GM21367 (cell line): ENCODE data around the gene HIGD1B.

Experiments used
- ATAC-seq: cut with Tn5 transposase; IDR thresholded peaks from one replicate; pipeline ENCODE4 v1.9.1; 2021; ENCODE audit not compliant: unreplicated experiment

Gene HIGD1B

GRCh38 chr17:44832805-44833204 lies 14.9 kb upstream of the HIGD1B start:
- ATAC-seq, result no peak

GRCh38 chr17:44837196-44837595 lies 10.5 kb upstream of the HIGD1B start:
- no peak for ATAC-seq

DNA sequence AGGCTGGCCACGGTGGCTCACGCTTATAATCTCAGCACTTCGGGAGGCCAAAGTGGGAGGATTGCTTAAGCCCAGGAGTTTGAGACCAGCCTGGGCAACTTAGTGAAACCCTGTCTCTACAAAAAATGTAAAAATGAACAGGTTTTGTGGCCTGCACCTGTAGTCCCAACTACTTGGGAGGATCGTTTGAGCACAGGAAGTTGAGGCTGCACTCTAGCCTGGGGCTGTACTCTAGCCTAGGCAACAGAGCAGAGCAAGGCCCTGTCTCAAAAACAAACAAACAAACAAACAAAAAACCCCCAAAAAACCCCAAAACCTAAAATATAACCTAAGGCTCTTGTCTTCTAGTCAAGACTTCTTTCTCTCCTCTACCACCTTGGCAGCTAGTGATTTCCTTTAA lies 7.4 kb upstream of the HIGD1B start:
- no peak for ATAC-seq

GRCh38 chr17:44840936-44841335 lies 6.7 kb upstream of the HIGD1B start:
- no peak for ATAC-seq

GRCh38 chr17:44842748-44843147 lies 4.9 kb upstream of the HIGD1B start:
- no peak for ATAC-seq

DNA sequence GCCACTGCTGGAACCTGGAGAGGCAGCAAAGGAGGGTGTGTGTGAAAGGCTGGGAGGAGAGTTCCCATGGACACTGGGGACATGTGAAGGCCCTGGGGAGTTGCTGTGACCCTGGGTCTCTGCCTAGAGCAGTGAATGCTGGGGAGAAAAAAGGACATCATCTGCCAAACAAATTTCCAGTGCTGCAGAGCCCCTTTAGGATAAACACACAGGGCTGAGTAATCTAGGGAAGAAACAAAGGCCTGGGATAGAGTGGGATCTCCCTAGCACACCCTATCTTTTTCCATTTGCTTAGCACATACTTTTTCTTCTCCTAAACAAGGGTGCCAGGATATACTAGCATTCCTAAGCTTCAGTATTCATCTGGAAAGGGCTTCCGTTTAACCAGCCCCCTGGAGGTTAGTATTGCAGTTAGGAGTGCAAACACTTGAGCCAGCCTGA lies 3.3 kb upstream of the HIGD1B start:
- no peak for ATAC-seq

DNA sequence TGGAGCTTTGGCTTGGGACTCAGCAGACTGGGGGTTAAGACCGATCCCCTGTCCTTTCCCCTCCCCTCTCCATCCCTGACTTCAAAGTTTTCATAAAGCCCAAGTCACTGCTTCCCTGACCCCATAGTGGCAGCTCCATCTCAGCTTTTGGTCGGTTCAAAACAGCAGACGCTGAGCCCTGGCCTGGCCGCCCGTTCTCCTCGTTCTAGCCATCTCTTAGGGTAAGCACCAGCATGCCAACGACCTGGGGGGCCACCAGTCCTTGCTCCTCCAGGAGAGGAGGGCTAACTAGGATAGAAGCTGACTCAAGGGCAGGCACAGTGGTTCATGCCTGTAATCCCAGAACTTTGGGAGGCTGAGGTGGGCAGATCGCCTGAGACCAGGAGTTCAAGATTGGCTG lies 1.5 kb upstream of the HIGD1B start:
- ATAC-seq, result no peak

DNA sequence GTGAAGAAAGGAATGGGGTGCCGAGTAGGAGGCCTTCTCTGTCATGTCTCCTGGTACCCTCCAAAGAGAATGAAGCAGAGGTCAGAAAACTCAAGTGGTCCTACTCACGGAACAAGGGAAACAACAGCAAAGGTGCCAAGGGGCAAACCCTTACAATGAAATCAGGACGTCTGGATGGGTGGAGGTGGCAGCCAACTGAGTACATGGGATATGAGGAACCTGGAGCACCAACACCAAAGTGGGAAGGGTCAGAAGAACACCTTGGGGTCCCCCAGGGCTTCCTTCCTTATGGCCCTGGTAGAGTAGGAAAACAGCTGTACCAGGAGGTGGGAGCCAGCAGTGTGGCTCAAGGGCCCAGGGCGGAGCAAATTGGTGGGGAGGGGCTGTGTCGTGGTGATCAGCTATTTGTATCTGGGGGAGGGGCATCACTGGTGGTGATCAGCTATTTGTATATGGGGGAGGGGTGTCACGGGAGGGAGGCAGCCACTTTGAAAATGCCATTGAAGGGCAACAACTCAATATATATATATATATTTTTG lies 643 bp downstream of the HIGD1B start:
- ATAC-seq, result no peak

- ATAC-seq, result no peak
Measured at GRCh38 chr17:44848961-44849489, 1.3 kb downstream of the HIGD1B start.

DNA sequence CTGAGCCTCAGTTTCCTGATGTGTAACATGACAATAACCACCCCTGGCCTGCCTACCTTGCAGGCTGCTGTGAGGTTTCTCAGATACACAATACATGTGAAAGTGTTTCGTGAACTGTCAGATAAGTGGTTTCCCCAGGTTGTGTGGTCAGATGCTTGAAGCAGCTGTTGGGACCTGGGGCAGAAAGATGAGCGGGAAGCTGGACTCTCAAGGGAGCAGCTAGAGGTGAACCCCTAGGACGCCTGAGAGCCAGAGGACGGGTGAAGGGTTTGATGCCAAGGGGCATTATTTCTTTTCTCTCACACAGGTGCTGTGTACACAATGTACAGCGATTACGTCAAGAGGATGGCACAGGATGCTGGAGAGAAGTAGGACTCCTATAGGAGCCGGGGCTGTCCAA lies 2.3 kb downstream of the HIGD1B start:
- ATAC-seq, result no peak

DNA sequence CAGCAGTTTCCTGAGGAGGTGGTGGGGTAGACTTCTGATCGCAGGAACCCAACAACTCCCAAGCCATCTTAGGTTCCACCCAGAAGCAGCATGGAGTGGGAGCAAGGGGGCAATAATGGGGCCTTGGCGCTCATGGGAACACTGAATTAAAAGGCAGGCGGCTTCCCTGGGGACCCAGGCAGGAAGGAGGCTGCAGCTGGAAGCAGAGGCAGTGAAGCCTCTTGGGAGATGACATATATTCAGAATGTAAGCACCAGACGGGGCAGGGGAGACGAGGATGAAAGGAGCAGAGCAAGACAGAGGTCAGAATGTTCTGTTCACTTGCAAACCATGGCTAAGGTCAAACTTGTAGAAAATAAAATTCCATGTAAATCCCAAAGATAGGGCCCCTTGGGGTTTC lies 2.9 kb downstream of the HIGD1B start:
- no peak for ATAC-seq

- ATAC-seq, result no peak
Measured at GRCh38 chr17:44854192-44854591, 6.5 kb downstream of the HIGD1B start.

DNA sequence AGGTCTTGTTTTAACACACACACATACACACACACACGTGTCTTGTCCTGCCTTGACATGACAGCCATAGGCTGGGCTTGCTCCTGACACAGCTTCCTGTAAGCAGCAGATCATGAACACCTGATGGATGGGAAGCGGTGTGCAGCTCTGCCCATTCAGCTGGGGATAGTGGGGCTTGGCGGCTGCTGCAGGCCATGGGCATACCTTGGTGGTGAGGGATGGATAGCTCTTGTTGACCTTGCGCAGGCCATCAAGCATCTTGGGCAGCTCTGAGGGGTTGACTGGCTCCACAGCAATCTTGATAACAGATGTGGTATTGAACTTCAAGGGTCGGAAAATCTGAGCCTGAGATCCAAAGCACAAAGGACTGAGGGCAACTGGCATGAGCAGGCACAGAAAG lies 12.0 kb downstream of the HIGD1B start:
- no peak for ATAC-seq

DNA sequence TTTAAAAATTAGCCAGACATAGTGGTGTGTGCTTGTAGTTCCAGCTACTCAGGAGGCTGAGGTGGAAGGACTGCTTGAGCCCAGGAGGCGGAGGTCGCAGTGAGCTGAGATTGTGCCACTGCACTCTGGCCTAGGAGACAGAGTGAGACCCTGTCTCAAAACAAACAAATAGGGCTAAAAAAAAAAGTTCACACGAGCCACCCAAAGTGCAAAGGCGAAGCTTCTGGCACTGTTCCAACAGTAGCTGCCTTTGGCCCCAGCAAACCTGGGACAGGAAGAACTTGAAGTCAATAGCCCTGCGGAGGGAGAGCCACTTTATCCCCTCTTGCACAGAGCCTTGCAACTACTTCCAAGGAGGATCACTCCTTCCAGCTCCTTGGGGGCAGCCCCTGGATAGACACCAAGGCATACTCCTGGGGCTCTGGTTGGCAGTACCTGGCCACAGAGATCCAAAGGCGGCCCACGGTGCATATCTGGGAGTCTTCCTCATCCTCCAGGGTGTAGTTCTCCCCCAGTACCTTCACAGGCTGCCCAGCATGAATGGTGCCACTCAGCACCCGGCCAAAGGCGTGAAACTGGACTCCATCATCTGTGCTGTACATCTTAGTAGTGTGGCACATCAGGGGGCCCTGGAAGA lies 14.7 kb downstream of the HIGD1B start:
- no peak for ATAC-seq

DNA sequence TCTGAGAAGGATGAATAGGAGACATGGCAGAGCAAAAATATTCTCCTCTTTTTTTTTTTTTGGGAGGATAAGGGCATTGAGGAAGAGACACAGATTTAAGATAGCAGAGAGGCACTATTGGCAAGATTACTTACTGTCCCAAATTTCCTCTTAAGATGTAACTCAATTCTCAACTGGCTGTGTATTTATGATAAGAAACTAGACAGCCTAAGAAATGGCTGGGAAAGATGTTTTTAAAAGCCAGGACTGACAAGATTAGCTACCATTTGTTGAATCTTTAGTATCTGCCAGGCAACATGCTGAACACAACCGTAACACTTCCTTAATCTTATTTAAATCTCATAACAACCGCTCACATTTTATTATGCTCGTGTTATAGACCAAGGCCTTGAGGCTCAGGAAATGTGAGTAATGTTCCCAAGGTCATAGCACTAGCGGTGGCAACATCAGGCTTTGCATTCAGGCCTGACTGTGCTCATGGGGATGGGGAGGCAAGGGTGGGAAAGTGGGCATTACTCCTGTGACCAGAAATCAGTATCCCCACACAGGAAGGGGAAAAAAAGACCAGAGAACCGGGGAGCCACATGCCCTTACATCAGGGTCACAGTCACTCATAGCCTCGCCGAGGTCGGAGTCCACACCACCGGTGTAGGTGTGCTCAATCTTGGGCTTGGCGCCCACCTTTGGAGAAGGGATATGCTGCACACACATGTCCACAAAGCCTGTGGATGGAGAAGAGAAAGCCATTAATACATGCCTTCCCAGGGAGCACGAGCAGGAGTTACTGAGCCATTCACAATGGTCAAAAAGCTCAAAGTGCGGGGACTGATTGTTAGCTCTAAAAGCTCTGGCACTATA lies 15.6 kb downstream of the HIGD1B start:
- no peak for ATAC-seq

DNA sequence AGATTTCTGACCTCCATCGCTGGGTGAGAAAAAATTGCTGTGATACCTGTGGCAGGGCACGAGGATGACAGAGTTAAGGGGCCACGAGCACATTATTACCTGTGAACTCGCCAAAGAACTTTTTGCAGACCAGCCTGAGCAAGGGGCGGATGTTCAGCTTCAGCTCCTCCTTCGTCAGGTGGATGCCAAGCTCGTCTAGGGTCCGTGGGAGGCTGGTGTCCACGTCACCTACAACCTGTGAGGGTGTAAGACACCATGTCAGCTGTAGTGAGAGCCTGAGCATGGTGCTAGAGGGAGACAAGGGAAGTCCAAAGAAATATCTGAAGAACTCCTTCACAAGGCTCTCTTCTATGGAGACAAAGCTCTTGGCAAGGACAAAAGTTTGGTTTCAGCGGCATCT lies 17.1 kb downstream of the HIGD1B start:
- ATAC-seq, result no peak

DNA sequence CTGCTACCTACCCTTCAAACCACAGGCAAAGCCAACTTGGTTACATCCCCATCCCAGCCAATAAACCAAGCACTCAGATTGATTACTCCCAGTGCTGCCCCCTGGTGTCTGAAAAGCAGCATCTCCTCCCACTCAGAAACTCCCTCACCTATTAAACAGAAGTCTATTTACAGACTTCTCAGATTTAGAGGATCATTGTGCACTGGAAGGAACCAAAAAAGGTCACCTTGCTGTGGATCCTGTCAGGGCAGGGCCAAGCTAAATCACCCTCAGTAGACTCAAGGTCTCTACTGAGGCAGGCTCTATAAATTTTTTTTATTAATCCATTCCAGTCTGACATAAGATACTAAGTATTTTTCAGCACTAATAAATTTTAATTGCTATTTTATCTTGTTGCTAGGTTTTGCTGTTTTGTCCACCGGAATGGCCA lies 17.6 kb downstream of the HIGD1B start:
- no peak for ATAC-seq

GRCh38 chr17:44865931-44866330 lies 18.2 kb downstream of the HIGD1B start:
- ATAC-seq, result no peak

DNA sequence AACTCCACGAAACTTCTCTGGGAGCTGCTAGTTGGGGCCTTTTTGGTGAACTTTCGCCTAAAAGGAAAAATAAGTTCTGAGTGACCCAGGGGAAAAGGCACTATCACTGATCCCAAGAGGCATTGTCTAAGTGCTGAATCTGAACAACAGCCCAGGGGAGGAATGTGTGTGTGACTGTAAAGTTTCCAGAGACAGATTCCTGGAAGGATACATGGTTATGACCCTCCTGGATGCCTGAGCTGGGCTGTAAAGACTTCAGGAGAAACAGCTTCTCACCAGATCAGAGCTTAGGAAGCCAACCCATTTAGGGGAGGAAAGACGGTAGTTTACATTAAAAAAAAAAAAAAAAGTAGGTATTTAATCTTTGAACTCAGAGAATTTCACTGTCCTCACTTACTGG lies 20.2 kb downstream of the HIGD1B start:
- ATAC-seq, result no peak

DNA sequence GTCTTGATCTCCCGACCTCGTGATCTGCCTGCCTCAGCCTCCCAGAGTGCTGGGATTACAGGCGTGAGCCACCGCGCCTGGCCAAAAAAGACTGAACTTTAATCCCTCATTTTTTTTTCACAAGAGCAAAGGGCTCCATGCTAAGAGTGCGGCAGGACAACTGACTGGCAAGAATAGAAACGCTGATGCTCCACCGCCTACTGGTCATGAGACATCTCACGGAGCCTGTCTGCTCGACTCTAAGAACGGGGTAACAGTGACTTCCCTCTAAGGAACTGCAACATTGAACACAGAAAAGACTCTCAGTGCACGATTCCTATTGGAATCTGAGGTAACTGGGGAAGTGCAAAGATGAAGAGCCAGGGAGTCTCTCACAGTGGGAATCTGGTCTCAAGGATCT lies 23.9 kb downstream of the HIGD1B start:
- ATAC-seq, result no peak

- ATAC-seq, result no peak
Measured at GRCh38 chr17:44872131-44872768, 24.6 kb downstream of the HIGD1B start.

DNA sequence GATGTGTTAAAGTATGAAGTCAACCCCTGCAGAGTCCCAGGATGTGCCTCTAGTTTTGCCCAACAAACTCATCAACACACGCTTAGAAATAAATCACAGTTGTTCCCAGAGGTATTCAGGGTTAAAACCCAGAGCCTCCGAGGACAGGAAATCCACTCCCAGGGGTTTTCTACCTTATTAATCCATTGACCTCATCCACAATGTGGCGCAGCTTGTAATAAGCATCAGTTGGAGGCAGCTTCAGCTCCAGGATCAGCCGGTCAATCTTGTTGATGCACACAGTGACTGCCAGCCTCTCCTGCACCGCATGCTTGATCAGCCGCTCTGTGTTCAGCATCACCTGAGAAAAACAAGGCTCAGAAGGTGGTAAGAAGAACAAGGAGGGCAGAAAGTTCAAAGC lies 28.1 kb downstream of the HIGD1B start:
- no peak for ATAC-seq
